GM19468 (cell line): ENCODE measurements around the gene ANKRD28.

Source experiments
- ATAC-seq: cut with Tn5 transposase; IDR thresholded peaks from one replicate; pipeline ENCODE4 v1.9.1; 2021; ENCODE audit warnings: mild to moderate bottlenecking, moderate library complexity, moderate number of reproducible peaks; ENCODE audit not compliant: unreplicated experiment; ENCODE audit errors: extremely low read depth

The ANKRD28 gene

GRCh38 chr3:15645740-15646501, 151.9 kb downstream of the ANKRD28 start:
- ATAC-seq: no peak

GRCh38 chr3:15645246-15645645, 152.5 kb downstream of the ANKRD28 start:
- no peak for ATAC-seq

GRCh38 chr3:15638891-15639262, 158.9 kb downstream of the ANKRD28 start:
- no peak for ATAC-seq

GRCh38 chr3:15638193-15638890, 159.4 kb downstream of the ANKRD28 start:
- no peak for ATAC-seq

- no peak for ATAC-seq
Measured at GRCh38 chr3:15637131-15637951, 160.4 kb downstream of the ANKRD28 start.

- no peak for ATAC-seq
Measured at GRCh38 chr3:15636028-15636709, 161.6 kb downstream of the ANKRD28 start.

GRCh38 chr3:15635121-15635661, 162.6 kb downstream of the ANKRD28 start:
- no peak for ATAC-seq

- ATAC-seq: no peak
Measured at GRCh38 chr3:15634671-15635070, 163.1 kb downstream of the ANKRD28 start.

- ATAC-seq: no peak
Measured at GRCh38 chr3:15633766-15634598, 163.8 kb downstream of the ANKRD28 start.

GRCh38 chr3:15633159-15633558, 164.6 kb downstream of the ANKRD28 start:
- ATAC-seq: no peak

- ATAC-seq: no peak
Measured at GRCh38 chr3:15632212-15632580, 165.6 kb downstream of the ANKRD28 start.

- no peak for ATAC-seq
Measured at GRCh38 chr3:15631426-15632211, 166.2 kb downstream of the ANKRD28 start.

GRCh38 chr3:15630646-15631350, 167.0 kb downstream of the ANKRD28 start:
- ATAC-seq: no peak

GRCh38 chr3:15629860-15630597, 167.8 kb downstream of the ANKRD28 start:
- ATAC-seq: peak; percentile 90

- ATAC-seq: no peak
Measured at GRCh38 chr3:15628967-15629366, 168.8 kb downstream of the ANKRD28 start.

- no peak for ATAC-seq
Measured at GRCh38 chr3:15623535-15624440, 174.0 kb downstream of the ANKRD28 start.
